ENCODE data around the gene C12orf60. TPM values are rescaled to one million over a fixed set of nuclear protein-coding genes. Genes with fewer than 3 reads are reported as not detected.

C12orf60 gene
- total and polyA plus RNA-seq, 12 donors = 1.2 to 5.8 (median 3.7) TPM

GRCh38 chr12:14776236-14776961 lies 27.1 kb upstream of the C12orf60 start:
- Histone ChIP-seq H3K36me3 (no peaks in the 10 kb centered on the region), H3K4me1 (peaks cover 0 to 40% (median 9%) of the 10 kb centered on the region in 9 donors), H3K4me3 (peak overlapping the region in 6 of 10 donors; percentile 79 to 93 (median 82)), H3K9me3 (no peaks in the 10 kb centered on the region), H3K27ac (peak overlapping the region in 9 of 10 donors; percentile 82 to 97 (median 94)), H3K27me3 (no peaks in the 10 kb centered on the region)
- TF ChIP-seq CTCF (IDR thresholded peaks at IDR 0.05) = peak in 3 of 9 donors; percentile 4 to 27 (median 12)
- ATAC-seq (no peak), DNase-seq (no peak)
- intact Hi-C loops (cut with DNase I) = no loop called here
- 78 to 80% methylated on average over 5 of the region's 5 CpGs for WGBS, 2 donors

- WGBS, 2 donors = 51 to 62% methylated on average over 3 of the region's 3 CpGs
- TF ChIP-seq CTCF (IDR thresholded peaks at IDR 0.05) = no peak
- H3K9me3 ChIP-seq = no peaks in the 10 kb centered on the region
- H3K4me1 ChIP-seq = peaks cover 0 to 33% (median 9%) of the 10 kb centered on the region in 9 donors
- no peak overlapping the region for H3K27ac ChIP-seq
- ATAC-seq (no peak), DNase-seq (no peak)
- H3K27me3 ChIP-seq = no peaks in the 10 kb centered on the region
- H3K4me3 ChIP-seq = no peak overlapping the region
- no peaks in the 10 kb centered on the region for H3K36me3 ChIP-seq
- intact Hi-C loops (cut with DNase I) = no loop called here
These were observed 26.2 kb upstream of the C12orf60 start for GRCh38 chr12:14777271-14777670.

GRCh38 chr12:14779834-14780233 lies 23.6 kb upstream of the C12orf60 start:
- intact Hi-C loops (cut with DNase I) = no loop called here
- H3K9me3 ChIP-seq = no peaks in the 10 kb centered on the region
- peaks cover 0 to 13% (median 0%) of the 10 kb centered on the region in 9 donors for H3K36me3 ChIP-seq
- H3K4me3 ChIP-seq = no peak overlapping the region
- ATAC-seq (no peak), DNase-seq (no peak)
- H3K27ac ChIP-seq = no peak overlapping the region
- WGBS, 2 donors = 88% methylated on average over 2 of the region's 2 CpGs
- no peaks in the 10 kb centered on the region for H3K27me3 ChIP-seq
- no peak for TF ChIP-seq CTCF (IDR thresholded peaks at IDR 0.05)
- H3K4me1 ChIP-seq = peaks cover 0 to 26% (median 0%) of the 10 kb centered on the region in 9 donors

GRCh38 chr12:14780859-14781258 lies 22.6 kb upstream of the C12orf60 start:
- Histone ChIP-seq H3K4me3 (peak overlapping the region in 1 of 10 donors; percentile 16), H3K9me3 (no peaks in the 10 kb centered on the region), H3K27ac (no peak overlapping the region), H3K27me3 (no peaks in the 10 kb centered on the region), H3K36me3 (peaks cover 0 to 23% (median 0%) of the 10 kb centered on the region in 9 donors), H3K4me1 (peaks cover 0 to 16% (median 0%) of the 10 kb centered on the region in 9 donors)
- WGBS, 2 donors = 85 to 88% methylated on average over 3 of the region's 3 CpGs
- no peak for DNase-seq
- intact Hi-C loops (cut with DNase I) = no loop called here
- ATAC-seq = no peak
- no peak for TF ChIP-seq CTCF (IDR thresholded peaks at IDR 0.05)
